Liver (tissue), 3 donors: ENCODE data around the gene MFN1.

Experiments used
- EGR1 ChIP-seq, 2 donors: IDR thresholded peaks; 2 replicates each; pipeline ENCODE4 v1.6.1; 2016 to 2018; ENCODE audit warnings: antibody characterized with exemption in 2 of 2, low read depth in 2 of 2
- GABPA ChIP-seq, 2 donors: IDR thresholded peaks in 1 of 2; conservative IDR thresholded peaks in 1 of 2; 2 replicates each; pipeline ENCODE4 v1.6.1; 2016; ENCODE audit warnings: antibody characterized with exemption in 2 of 2, mild to moderate bottlenecking in 1 of 2, moderate library complexity in 1 of 2
- JUND ChIP-seq, 2 donors: IDR thresholded peaks; 2 replicates each; pipeline ENCODE4 v1.6.1; 2016; ENCODE audit warnings: antibody characterized with exemption in 2 of 2
- RXRA ChIP-seq, 2 donors: IDR thresholded peaks; 2 replicates each; pipeline ENCODE4 v1.6.1; 2017 to 2018; ENCODE audit warnings: antibody characterized with exemption in 2 of 2, mild to moderate bottlenecking in 1 of 2
- TAF1 ChIP-seq: conservative IDR thresholded peaks from 2 replicates; pipeline ENCODE4 v1.6.1; 2016; ENCODE audit warnings: antibody characterized with exemption, mild to moderate bottlenecking
- YY1 ChIP-seq: IDR thresholded peaks from 2 replicates; pipeline ENCODE4 v1.6.1; 2016; ENCODE audit warnings: antibody characterized with exemption, mild to moderate bottlenecking
- TF ChIP-seq, protein P1 (sequence below): fragments of 150-350 bp; IDR thresholded peaks from 2 replicates; pipeline ENCODE4 v1.5.1; 2017; ENCODE audit warnings: improper control_type of control experiment, low read depth, low read length; ENCODE audit not compliant: missing input control
- TF ChIP-seq, protein P2 (sequence below): IDR thresholded peaks from 2 replicates; pipeline ENCODE4 v1.6.1; 2016; ENCODE audit warnings: antibody characterized with exemption
- TF ChIP-seq, protein P3 (sequence below): IDR thresholded peaks from 2 replicates; pipeline ENCODE4 v1.6.1; 2016; ENCODE audit warnings: antibody characterized with exemption, mild to moderate bottlenecking
- TF ChIP-seq, protein P4 (sequence below): IDR thresholded peaks from 2 replicates; pipeline ENCODE4 v1.6.1; 2016; ENCODE audit warnings: antibody characterized with exemption
- donor health status: healthy.
- donor health status: healthy.

DNA sequence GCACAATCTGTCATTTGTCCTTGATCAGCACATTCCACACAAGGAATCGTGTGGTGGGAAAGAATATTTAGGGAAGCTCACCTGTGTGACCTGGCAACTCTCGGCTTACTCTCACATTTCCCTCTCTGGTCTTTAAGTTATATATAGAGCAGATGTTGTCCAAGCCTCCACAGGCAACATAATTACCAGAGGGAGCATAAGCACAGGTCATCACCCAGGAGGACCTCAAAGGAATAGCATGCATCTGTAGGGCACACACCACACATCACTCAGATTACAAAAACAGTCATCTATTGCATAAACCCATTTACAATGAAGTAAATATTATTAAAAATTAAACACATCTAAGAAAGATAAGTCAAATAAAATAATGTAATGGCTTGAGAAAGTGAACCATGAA is 67.3 kb downstream of the MFN1 start:
- TF ChIP-seq, protein P1, sequence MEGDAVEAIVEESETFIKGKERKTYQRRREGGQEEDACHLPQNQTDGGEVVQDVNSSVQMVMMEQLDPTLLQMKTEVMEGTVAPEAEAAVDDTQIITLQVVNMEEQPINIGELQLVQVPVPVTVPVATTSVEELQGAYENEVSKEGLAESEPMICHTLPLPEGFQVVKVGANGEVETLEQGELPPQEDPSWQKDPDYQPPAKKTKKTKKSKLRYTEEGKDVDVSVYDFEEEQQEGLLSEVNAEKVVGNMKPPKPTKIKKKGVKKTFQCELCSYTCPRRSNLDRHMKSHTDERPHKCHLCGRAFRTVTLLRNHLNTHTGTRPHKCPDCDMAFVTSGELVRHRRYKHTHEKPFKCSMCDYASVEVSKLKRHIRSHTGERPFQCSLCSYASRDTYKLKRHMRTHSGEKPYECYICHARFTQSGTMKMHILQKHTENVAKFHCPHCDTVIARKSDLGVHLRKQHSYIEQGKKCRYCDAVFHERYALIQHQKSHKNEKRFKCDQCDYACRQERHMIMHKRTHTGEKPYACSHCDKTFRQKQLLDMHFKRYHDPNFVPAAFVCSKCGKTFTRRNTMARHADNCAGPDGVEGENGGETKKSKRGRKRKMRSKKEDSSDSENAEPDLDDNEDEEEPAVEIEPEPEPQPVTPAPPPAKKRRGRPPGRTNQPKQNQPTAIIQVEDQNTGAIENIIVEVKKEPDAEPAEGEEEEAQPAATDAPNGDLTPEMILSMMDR, result no peak
- TF ChIP-seq YY1, result no peak
- no peak for TF ChIP-seq TAF1
- TF ChIP-seq JUND (IDR thresholded peaks at IDR 0.05), result no peak
- TF ChIP-seq, protein P2, sequence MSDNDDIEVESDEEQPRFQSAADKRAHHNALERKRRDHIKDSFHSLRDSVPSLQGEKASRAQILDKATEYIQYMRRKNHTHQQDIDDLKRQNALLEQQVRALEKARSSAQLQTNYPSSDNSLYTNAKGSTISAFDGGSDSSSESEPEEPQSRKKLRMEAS, result no peak
- TF ChIP-seq, protein P3, sequence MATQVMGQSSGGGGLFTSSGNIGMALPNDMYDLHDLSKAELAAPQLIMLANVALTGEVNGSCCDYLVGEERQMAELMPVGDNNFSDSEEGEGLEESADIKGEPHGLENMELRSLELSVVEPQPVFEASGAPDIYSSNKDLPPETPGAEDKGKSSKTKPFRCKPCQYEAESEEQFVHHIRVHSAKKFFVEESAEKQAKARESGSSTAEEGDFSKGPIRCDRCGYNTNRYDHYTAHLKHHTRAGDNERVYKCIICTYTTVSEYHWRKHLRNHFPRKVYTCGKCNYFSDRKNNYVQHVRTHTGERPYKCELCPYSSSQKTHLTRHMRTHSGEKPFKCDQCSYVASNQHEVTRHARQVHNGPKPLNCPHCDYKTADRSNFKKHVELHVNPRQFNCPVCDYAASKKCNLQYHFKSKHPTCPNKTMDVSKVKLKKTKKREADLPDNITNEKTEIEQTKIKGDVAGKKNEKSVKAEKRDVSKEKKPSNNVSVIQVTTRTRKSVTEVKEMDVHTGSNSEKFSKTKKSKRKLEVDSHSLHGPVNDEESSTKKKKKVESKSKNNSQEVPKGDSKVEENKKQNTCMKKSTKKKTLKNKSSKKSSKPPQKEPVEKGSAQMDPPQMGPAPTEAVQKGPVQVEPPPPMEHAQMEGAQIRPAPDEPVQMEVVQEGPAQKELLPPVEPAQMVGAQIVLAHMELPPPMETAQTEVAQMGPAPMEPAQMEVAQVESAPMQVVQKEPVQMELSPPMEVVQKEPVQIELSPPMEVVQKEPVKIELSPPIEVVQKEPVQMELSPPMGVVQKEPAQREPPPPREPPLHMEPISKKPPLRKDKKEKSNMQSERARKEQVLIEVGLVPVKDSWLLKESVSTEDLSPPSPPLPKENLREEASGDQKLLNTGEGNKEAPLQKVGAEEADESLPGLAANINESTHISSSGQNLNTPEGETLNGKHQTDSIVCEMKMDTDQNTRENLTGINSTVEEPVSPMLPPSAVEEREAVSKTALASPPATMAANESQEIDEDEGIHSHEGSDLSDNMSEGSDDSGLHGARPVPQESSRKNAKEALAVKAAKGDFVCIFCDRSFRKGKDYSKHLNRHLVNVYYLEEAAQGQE, result no peak
- TF ChIP-seq GABPA (IDR thresholded peaks at IDR 0.05 in 1 of 2, conservative IDR thresholded peaks at IDR 0.05 in 1 of 2), result no peak
- TF ChIP-seq RXRA (IDR thresholded peaks at IDR 0.05), result no peak
- TF ChIP-seq, protein P4, sequence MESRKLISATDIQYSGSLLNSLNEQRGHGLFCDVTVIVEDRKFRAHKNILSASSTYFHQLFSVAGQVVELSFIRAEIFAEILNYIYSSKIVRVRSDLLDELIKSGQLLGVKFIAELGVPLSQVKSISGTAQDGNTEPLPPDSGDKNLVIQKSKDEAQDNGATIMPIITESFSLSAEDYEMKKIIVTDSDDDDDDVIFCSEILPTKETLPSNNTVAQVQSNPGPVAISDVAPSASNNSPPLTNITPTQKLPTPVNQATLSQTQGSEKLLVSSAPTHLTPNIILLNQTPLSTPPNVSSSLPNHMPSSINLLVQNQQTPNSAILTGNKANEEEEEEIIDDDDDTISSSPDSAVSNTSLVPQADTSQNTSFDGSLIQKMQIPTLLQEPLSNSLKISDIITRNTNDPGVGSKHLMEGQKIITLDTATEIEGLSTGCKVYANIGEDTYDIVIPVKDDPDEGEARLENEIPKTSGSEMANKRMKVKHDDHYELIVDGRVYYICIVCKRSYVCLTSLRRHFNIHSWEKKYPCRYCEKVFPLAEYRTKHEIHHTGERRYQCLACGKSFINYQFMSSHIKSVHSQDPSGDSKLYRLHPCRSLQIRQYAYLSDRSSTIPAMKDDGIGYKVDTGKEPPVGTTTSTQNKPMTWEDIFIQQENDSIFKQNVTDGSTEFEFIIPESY, result no peak
- no peak for TF ChIP-seq EGR1 (IDR thresholded peaks at IDR 0.05; ENCODE audit: low read depth in 2 of 2)
